Dendritic cell treated with granulocyte-macrophage colony-stimulating factor and Interleukin-4, amounts not matched to agents 40 ng/mL and 50 ng/mL, for 4 days (primary cell): ENCODE measurements around the gene E4F1.
"Not testable (repeated sequence)": the region's sequence is repeated elsewhere in the genome, so short reads cannot be mapped to it uniquely, and the experiment has no call there.

ENCODE experiments used
- H3K27ac Mint-ChIP-seq: one replicate; pipeline ENCODE4 v1.8.0; 2022; ENCODE audit warnings: mild to moderate bottlenecking, mixed read lengths
- H3K27me3 Mint-ChIP-seq: one replicate; pipeline ENCODE4 v1.8.0; 2022; ENCODE audit warnings: mild to moderate bottlenecking, mixed read lengths
- H3K36me3 Mint-ChIP-seq: one replicate; pipeline ENCODE4 v1.8.0; 2022; ENCODE audit warnings: low read depth, mixed read lengths
- H3K4me1 Mint-ChIP-seq: one replicate; pipeline ENCODE4 v1.8.0; 2022; ENCODE audit warnings: low read depth, mixed read lengths
- H3K4me3 Mint-ChIP-seq: one replicate; pipeline ENCODE4 v1.8.0; 2022; ENCODE audit warnings: mild to moderate bottlenecking, moderate library complexity, mixed read lengths
- H3K9me3 Mint-ChIP-seq: one replicate; pipeline ENCODE4 v1.8.0; 2022; ENCODE audit warnings: mixed read lengths
- intact Hi-C: fragments of 100-400 bp; cut with micrococcal nuclease; formaldehyde crosslinking; loops from one replicate; pipeline ENCODE4 v1.15.0; 2022

The E4F1 gene

GRCh38 chr16:2195322-2196161, 27.8 kb upstream of the E4F1 start:
- intact Hi-C loops = no loop called here
- Mint-ChIP-seq H3K4me3 (peak overlapping the region; percentile 15), H3K36me3 (no peaks in the 10 kb centered on the region), H3K4me1 (no peaks in the 10 kb centered on the region), H3K27me3 (peaks cover 69% of the 10 kb centered on the region), H3K27ac (no peak overlapping the region), H3K9me3 (no peaks in the 10 kb centered on the region)

DNA sequence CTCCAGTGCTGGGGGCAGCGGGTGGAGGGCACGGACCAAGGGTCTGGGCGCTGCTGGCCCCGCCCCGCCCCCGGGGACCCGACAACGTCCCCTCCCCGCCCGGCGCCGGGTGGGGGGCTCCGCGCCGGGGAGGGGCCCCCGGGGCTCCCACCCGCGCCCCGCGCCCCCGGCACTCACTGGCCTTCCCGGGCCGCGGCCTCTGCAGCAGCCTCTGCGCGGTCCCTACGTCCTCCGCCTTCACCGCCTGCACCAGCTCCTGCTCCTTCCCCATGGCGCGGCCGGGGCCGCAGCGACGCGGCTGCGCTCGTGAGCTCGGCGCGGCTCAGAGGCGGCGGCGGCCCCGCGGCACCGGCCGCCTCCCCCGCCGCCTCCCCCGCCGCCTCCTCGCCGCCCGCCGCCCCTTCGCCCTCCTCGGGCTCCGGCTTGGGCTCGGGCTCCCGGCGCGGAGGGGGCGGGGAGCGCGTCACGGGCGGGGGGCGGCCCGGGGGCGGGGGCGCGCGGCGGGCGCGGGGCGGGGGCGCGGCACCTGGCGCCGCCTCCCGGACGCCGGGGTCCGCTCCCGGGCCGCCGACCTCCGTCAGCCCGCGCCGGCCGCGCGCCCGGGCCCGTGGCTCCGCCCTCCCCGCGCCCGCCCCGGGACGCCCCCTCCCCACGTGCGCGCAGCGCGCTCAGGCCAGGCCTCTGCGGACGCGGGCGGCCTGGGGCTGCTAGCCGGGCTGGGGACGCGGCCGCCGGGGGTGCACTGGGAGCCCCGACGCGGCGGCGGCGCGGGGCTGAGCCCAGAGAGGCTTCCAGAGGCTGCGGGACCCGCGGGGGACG, 27.0 kb upstream of the E4F1 start, which contains the start of gene CASKIN1:
CASKIN1 (minus strand) TSS at position 444 of the 819 bp plus-strand sequence; CDS start at position 271, 173 bp downstream.
- no peaks in the 10 kb centered on the region for H3K36me3 Mint-ChIP-seq
- no peak within 1 kb of the TSS for H3K27ac Mint-ChIP-seq
- no peaks in the 10 kb centered on the region for H3K4me1 Mint-ChIP-seq
- peaks cover 72% of the 10 kb centered on the region for H3K27me3 Mint-ChIP-seq
- H3K9me3 Mint-ChIP-seq = no peaks in the 10 kb centered on the region
- H3K4me3 Mint-ChIP-seq = peak within 1 kb of the TSS; percentile 68
- intact Hi-C loops = no loop called here

GRCh38 chr16:2196981-2197511, 26.3 kb upstream of the E4F1 start:
- H3K4me3 Mint-ChIP-seq = peak overlapping the region; percentile 68
- intact Hi-C loops = no loop called here
- no peaks in the 10 kb centered on the region for H3K9me3 Mint-ChIP-seq
- no peaks in the 10 kb centered on the region for H3K36me3 Mint-ChIP-seq
- no peak overlapping the region for H3K27ac Mint-ChIP-seq
- no peaks in the 10 kb centered on the region for H3K4me1 Mint-ChIP-seq
- peaks cover 79% of the 10 kb centered on the region for H3K27me3 Mint-ChIP-seq

- intact Hi-C loops = no loop called here
- no peaks in the 10 kb centered on the region for H3K36me3 Mint-ChIP-seq
- no peak overlapping the region for H3K4me3 Mint-ChIP-seq
- H3K27ac Mint-ChIP-seq = no peak overlapping the region
- H3K9me3 Mint-ChIP-seq = no peaks in the 10 kb centered on the region
- H3K27me3 Mint-ChIP-seq = peaks cover 79% of the 10 kb centered on the region
- no peaks in the 10 kb centered on the region for H3K4me1 Mint-ChIP-seq
Measured at GRCh38 chr16:2197765-2198164, 25.6 kb upstream of the E4F1 start.

- intact Hi-C loops = no loop called here
- H3K27me3 Mint-ChIP-seq = peaks cover 80% of the 10 kb centered on the region
- no peak overlapping the region for H3K27ac Mint-ChIP-seq
- H3K4me3 Mint-ChIP-seq = no peak overlapping the region
- H3K4me1 Mint-ChIP-seq = peaks cover 1% of the 10 kb centered on the region
- no peaks in the 10 kb centered on the region for H3K9me3 Mint-ChIP-seq
- H3K36me3 Mint-ChIP-seq = no peaks in the 10 kb centered on the region
Measured at GRCh38 chr16:2198283-2198682, 25.1 kb upstream of the E4F1 start.

DNA sequence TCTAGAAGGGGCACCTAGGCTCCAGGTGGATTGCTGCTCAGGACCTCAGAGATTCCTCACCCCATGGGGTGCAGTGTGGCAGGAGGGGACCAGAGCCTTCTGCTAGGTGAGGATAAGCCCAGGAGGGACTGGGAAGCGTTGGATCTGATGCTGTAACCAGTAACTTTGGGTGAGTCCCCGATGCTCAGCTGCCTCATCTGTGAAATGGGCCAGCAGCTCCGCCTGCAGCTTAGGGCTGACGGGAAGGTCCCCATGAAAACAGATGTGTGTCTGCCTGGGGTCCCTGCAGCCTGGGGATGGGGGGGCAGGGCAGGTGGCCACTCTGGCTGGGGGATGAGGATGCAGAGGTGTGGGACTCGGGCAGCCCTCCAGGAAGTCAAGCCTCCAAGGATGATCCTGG, 24.3 kb upstream of the E4F1 start:
- H3K4me3 Mint-ChIP-seq = no peak overlapping the region
- no peak overlapping the region for H3K27ac Mint-ChIP-seq
- no peaks in the 10 kb centered on the region for H3K9me3 Mint-ChIP-seq
- no peaks in the 10 kb centered on the region for H3K36me3 Mint-ChIP-seq
- H3K4me1 Mint-ChIP-seq = peaks cover 9% of the 10 kb centered on the region
- H3K27me3 Mint-ChIP-seq = peaks cover 75% of the 10 kb centered on the region
- intact Hi-C loops = no loop called here

DNA sequence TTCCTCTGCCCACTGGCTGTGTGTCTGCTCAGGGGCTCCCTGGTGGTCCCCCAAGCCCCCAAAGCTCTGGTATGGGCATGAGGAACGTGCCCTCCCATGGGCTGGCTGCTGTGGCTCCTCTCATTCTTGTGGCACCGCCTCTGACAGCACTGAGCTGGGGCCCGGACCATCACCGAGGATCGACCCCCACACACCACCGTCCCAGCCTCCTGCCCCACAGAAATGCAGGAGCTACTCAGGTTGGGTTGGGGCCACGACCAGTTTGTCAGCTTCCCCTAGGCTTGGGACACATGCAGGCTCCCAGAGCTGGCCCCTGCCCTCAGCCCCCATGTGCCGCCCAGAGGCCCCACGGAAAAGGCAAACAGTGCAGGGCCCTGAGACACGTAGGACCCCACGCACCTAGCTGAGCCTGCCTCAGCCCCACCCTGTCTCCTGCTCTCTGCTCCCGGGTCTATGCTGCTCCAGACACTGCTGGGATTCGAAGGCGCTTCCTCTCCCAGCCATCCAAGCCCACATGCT, 23.7 kb upstream of the E4F1 start:
- Mint-ChIP-seq H3K4me1 (peaks cover 15% of the 10 kb centered on the region), H3K4me3 (no peak overlapping the region), H3K27ac (no peak overlapping the region), H3K36me3 (no peaks in the 10 kb centered on the region), H3K27me3 (peaks cover 69% of the 10 kb centered on the region), H3K9me3 (no peaks in the 10 kb centered on the region)
- intact Hi-C loops = no loop called here

GRCh38 chr16:2200313-2200712, 23.1 kb upstream of the E4F1 start:
- intact Hi-C loops = no loop called here
- H3K4me1 Mint-ChIP-seq = peaks cover 17% of the 10 kb centered on the region
- no peaks in the 10 kb centered on the region for H3K36me3 Mint-ChIP-seq

DNA sequence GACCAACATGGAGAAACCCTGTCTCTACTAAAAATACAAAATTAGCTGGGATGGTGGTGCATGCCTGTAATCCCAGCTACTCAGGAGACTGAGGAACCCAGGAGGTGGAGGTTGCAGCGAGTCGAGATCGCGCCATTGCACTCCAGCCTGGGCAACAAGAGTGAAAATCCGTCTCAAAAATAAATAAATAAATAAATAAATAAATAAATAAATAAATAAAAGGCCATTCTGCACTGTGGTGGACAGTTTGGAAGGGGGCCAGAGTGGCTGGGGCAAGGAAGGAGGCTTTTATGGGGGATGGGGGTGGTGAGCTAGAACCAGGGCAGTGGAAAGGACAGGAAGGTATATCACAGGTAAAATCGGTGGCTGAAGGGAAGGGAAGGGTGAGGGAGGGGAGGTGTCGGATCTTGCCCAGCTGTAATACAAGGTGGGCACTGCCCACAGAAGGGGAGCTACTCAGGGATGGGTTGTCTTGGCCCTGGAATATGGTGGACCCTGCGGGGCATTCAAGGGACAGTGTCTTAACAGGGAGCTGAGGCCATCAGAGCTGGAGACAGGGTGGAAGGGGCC, 20.2 kb upstream of the E4F1 start:
- Mint-ChIP-seq H3K27ac (peak overlapping the region; percentile 20), H3K36me3 (peaks cover 22% of the 10 kb centered on the region), H3K27me3 (peaks cover 42% of the 10 kb centered on the region), H3K4me1 (peaks cover 42% of the 10 kb centered on the region)
- H3K4me3 Mint-ChIP-seq, intact Hi-C loops, H3K9me3 Mint-ChIP-seq: not testable (repeated sequence)

More at GRCh38 chr16:2200313-2200712, 23.1 kb upstream of the E4F1 start:
- Mint-ChIP-seq H3K4me3 (no peak overlapping the region), H3K9me3 (no peaks in the 10 kb centered on the region), H3K27me3 (peaks cover 63% of the 10 kb centered on the region), H3K27ac (no peak overlapping the region)

- peak overlapping the region; percentile 85 for H3K4me3 Mint-ChIP-seq
- peak overlapping the region; percentile 86 for H3K27ac Mint-ChIP-seq
- H3K4me1 Mint-ChIP-seq = peaks cover 44% of the 10 kb centered on the region
- no peaks in the 10 kb centered on the region for H3K9me3 Mint-ChIP-seq
- intact Hi-C loops = loop anchor here (1.0 kb wide), 2 partner anchors 19 to 49 kb away; partner anchors contain the start of genes E4F1 and TRAF7
- H3K27me3 Mint-ChIP-seq = peaks cover 28% of the 10 kb centered on the region
- H3K36me3 Mint-ChIP-seq = peaks cover 36% of the 10 kb centered on the region
Measured at GRCh38 chr16:2204416-2205103, 18.8 kb upstream of the E4F1 start.

GRCh38 chr16:2205104-2205966, 18.1 kb upstream of the E4F1 start, which contains the start of gene MLST8:
TSS of gene MLST8 (plus strand) at chr16:2205454. CDS start at chr16:2206086, 632 bp downstream.
- Mint-ChIP-seq H3K4me3 (peak within 1 kb of the TSS; percentile 85), H3K36me3 (peaks cover 43% of the 10 kb centered on the region), H3K4me1 (peaks cover 47% of the 10 kb centered on the region), H3K27me3 (peaks cover 21% of the 10 kb centered on the region), H3K9me3 (no peaks in the 10 kb centered on the region), H3K27ac (peak within 1 kb of the TSS; percentile 86)
- intact Hi-C loops = loop anchor here (1.0 kb wide), 2 partner anchors 18 to 50 kb away; partner anchors contain the start of genes E4F1 and TRAF7

DNA sequence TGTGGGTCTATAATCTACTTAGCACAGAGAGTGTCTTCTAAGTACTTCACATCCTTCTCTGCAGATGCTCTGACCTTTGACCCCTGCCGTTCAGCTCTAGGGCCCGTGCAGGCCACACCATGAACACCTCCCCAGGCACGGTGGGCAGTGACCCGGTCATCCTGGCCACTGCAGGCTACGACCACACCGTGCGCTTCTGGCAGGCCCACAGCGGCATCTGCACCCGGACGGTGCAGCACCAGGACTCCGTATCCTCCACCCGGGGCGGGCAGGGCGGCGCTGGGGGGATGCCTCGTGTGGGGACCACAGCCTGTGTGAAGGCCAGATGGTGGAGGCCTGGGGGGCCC, 17.5 kb upstream of the E4F1 start:
- H3K36me3 Mint-ChIP-seq = peaks cover 49% of the 10 kb centered on the region
- peaks cover 17% of the 10 kb centered on the region for H3K27me3 Mint-ChIP-seq
- intact Hi-C loops = loop anchor here (1.0 kb wide), 2 partner anchors 17 to 51 kb away; partner anchors contain the start of genes E4F1 and TRAF7
- peak overlapping the region; percentile 86 for H3K27ac Mint-ChIP-seq
- H3K4me3 Mint-ChIP-seq = peak overlapping the region; percentile 85
- no peaks in the 10 kb centered on the region for H3K9me3 Mint-ChIP-seq
- H3K4me1 Mint-ChIP-seq = peaks cover 50% of the 10 kb centered on the region
